Endothelial cell (in vitro differentiated cells): ENCODE data around the gene TUSC2. TPM values are rescaled to one million over a fixed set of nuclear protein-coding genes. Genes with fewer than 3 reads are reported as not detected.
A peak's percentile ranks its signal among the peaks of the same experiment; 100 is the strongest.

Experiments
- DNase-seq: peaks from one replicate; pipeline ENCODE4 v3.0.0; 2021; ENCODE audit warnings: low spot score
- H3K27ac Mint-ChIP-seq: one replicate; pipeline ENCODE4 v1.8.0; 2021; ENCODE audit warnings: mixed read lengths, inconsistent platforms; ENCODE audit not compliant: unreplicated experiment
- H3K27me3 Mint-ChIP-seq: one replicate; pipeline ENCODE4 v1.8.0; 2021; ENCODE audit warnings: mild to moderate bottlenecking, moderate library complexity, mixed read lengths, inconsistent platforms; ENCODE audit not compliant: unreplicated experiment
- H3K36me3 Mint-ChIP-seq: one replicate; pipeline ENCODE4 v1.8.0; 2021; ENCODE audit warnings: mild to moderate bottlenecking, low read depth, mixed read lengths, inconsistent platforms; ENCODE audit not compliant: unreplicated experiment
- H3K4me1 Mint-ChIP-seq: one replicate; pipeline ENCODE4 v1.8.0; 2021; ENCODE audit warnings: mild to moderate bottlenecking, mixed read lengths, inconsistent platforms; ENCODE audit not compliant: unreplicated experiment
- H3K4me3 Mint-ChIP-seq: one replicate; pipeline ENCODE4 v1.8.0; 2021; ENCODE audit warnings: mild to moderate bottlenecking, mixed read lengths, inconsistent platforms; ENCODE audit not compliant: unreplicated experiment
- H3K9me3 Mint-ChIP-seq: one replicate; pipeline ENCODE4 v1.8.0; 2021; ENCODE audit warnings: mixed read lengths, inconsistent platforms; ENCODE audit not compliant: unreplicated experiment
- long read RNA-seq: library from polyadenylated mRNA; unstranded; transcript quantifications from one replicate; pipeline ENCODE4 v2.0.0, GENCODE V29; 2020; ENCODE audit not compliant: unreplicated experiment
- total RNA-seq: library from RNA; stranded (reverse); fragmentation: NEBNext Ultra II Directional; extraction: Animal tissue kit (Norgen Biotek cat#: 25700); gene quantifications from one replicate; pipeline ENCODE4 v1.2.1, GENCODE V29; 2021; ENCODE audit not compliant: unreplicated experiment
- TF ChIP-seq, protein P1 (sequence below): fragments of 200-600 bp; sonication (generic); IDR thresholded peaks from one replicate; pipeline ENCODE4 v1.5.0; 2021; ENCODE audit warnings: antibody characterized with exemption; ENCODE audit not compliant: unreplicated experiment

The TUSC2 gene
- total RNA-seq: 36.4 TPM
- long read RNA-seq, transcript TUSC2-201 (3 exons, 1,691 nt): major isoform, 36 of 38 reads
- long read RNA-seq, partial matches to known transcripts: 0 of 38 reads
- long read RNA-seq, other reads (novel, unspliced or antisense): 1 of 38 reads

DNA sequence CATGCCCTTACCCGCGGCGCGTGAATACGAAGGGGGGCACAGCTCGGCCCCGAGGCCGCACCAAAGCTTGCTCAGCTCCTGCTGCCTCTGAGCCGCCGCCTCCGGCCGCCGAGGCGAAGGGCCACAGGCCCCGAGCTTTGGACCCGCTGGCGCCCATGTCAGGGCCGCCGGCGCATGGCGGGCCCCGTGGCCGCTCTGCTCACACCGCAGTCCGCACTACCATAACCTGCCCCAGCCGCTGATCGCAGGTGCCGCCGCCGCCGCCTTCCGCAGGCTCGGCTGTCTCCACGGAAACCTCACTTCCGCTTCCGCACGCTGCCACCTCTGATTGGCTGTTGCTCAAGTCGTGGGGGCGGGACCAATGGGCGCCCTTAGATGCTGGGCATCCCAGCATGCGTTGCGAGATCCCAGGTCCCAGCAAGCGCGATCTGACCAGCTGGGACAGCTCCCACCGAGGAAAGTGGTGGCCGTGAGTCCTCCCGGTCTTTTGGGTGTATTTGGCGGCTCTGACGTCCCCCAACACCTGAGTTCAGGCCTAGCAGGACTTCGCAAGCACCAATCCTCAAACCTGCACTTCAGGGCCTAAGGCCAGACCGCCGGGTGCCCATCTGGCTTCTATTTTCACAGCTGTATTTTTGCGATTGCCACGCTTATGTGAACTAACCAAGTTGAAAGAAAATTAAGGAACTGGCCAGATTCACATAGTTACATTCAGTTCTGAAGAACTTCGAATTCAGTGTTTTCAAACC lies at the start of gene TUSC2:
Gene TUSC2 (minus strand): TSS at position 281 of the 749 bp plus-strand sequence. CDS start 124 bp downstream, at position 157.
- H3K4me1 Mint-ChIP-seq: peaks cover 29% of the 10 kb centered on the region
- peak within 1 kb of the TSS; percentile 92 for H3K4me3 Mint-ChIP-seq
- TF ChIP-seq, protein P1, sequence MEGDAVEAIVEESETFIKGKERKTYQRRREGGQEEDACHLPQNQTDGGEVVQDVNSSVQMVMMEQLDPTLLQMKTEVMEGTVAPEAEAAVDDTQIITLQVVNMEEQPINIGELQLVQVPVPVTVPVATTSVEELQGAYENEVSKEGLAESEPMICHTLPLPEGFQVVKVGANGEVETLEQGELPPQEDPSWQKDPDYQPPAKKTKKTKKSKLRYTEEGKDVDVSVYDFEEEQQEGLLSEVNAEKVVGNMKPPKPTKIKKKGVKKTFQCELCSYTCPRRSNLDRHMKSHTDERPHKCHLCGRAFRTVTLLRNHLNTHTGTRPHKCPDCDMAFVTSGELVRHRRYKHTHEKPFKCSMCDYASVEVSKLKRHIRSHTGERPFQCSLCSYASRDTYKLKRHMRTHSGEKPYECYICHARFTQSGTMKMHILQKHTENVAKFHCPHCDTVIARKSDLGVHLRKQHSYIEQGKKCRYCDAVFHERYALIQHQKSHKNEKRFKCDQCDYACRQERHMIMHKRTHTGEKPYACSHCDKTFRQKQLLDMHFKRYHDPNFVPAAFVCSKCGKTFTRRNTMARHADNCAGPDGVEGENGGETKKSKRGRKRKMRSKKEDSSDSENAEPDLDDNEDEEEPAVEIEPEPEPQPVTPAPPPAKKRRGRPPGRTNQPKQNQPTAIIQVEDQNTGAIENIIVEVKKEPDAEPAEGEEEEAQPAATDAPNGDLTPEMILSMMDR: no peak
- peak within 1 kb of the TSS; percentile 74 for H3K27ac Mint-ChIP-seq
- peaks cover 19% of the 10 kb centered on the region for H3K36me3 Mint-ChIP-seq
- H3K27me3 Mint-ChIP-seq: peaks cover 4% of the 10 kb centered on the region
- H3K9me3 Mint-ChIP-seq: no peaks in the 10 kb centered on the region
- peak; percentile 93 for DNase-seq

DNA sequence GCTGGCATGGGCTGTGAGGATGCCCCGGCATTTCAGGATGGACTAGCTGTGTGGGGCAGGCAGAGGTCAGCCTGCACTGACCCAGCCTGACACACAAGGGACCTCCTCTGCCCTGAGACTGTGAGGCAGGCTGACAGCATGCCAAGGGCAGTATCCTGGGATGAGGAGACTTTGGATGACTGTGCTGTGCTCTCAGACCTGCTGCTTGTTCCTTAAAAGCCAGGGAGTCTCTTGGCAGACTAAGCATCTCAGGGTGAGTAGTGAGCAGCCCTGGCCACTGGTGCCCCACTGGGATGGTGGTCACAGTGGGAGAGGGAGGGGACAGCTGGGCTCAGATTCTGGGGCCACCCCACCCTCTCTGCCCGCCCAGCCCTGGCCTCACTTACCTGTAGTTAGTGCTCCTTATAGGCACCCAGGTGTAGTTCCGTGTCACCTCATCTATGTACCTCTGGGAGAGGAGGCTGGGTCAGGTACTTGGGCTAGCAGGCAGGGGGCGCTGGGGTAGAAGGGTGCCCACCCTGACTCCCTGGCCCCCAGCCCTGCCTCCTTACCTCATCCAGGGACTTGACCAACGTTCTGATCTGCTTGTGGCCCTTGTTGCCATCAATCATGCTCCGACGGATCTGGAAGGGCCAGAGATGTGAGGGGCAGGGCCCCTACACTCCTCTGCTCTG lies 47.4 kb upstream of the TUSC2 start:
- Mint-ChIP-seq H3K27ac (no peak overlapping the region), H3K4me1 (peaks cover 10% of the 10 kb centered on the region), H3K27me3 (peaks cover 17% of the 10 kb centered on the region), H3K9me3 (no peaks in the 10 kb centered on the region), H3K36me3 (no peaks in the 10 kb centered on the region), H3K4me3 (no peak overlapping the region)
- TF ChIP-seq, protein P1: no peak
- no peak for DNase-seq

DNA sequence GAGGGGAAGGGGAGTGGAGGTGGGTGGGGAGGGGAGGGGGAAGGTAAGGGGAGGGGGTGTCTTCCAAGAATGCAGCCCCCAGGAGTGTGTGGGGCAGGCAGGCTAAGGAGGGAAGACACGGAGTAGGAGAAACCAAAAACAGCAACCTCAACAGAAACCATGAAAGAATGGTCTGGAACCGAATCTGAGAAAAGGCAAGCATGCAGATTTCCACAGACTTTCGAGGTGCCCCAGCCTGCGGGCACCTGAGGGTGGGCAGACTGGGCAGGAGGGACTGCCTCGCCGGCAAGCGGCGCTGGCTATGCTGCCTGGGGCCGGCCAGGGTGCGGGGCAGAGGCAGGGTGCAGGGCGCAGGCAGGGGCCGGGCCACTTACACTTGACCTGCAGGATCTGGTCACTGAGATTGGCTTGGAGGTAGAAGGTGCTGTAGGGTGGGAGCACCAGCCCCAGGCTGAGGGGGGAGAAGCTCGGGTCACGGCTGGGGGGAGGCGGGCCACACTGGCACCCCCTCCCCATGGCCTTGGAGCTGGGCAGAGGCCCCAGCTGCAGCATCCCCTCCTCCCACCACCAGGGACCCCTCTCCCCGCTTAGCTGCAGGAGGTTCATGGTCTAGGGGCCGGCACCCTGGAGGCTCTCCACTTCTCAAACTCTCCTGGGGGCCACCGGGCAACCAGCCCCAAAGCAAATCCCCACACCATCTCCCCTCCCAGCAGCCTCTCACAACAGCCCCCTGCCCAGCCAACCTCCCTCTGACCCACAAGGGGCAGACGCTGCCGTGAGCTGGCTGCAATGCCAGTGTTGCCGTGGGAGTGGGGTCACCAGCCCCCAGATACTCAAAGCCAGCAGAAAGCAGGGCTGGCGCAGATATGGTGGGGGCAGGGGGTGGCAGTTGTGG lies 46.6 kb upstream of the TUSC2 start:
- H3K27ac Mint-ChIP-seq: no peak overlapping the region
- peaks cover 10% of the 10 kb centered on the region for H3K4me1 Mint-ChIP-seq
- H3K27me3 Mint-ChIP-seq: peaks cover 17% of the 10 kb centered on the region
- H3K36me3 Mint-ChIP-seq: no peaks in the 10 kb centered on the region
- TF ChIP-seq, protein P1: no peak
- no peak overlapping the region for H3K4me3 Mint-ChIP-seq
- no peak for DNase-seq
- no peaks in the 10 kb centered on the region for H3K9me3 Mint-ChIP-seq

DNA sequence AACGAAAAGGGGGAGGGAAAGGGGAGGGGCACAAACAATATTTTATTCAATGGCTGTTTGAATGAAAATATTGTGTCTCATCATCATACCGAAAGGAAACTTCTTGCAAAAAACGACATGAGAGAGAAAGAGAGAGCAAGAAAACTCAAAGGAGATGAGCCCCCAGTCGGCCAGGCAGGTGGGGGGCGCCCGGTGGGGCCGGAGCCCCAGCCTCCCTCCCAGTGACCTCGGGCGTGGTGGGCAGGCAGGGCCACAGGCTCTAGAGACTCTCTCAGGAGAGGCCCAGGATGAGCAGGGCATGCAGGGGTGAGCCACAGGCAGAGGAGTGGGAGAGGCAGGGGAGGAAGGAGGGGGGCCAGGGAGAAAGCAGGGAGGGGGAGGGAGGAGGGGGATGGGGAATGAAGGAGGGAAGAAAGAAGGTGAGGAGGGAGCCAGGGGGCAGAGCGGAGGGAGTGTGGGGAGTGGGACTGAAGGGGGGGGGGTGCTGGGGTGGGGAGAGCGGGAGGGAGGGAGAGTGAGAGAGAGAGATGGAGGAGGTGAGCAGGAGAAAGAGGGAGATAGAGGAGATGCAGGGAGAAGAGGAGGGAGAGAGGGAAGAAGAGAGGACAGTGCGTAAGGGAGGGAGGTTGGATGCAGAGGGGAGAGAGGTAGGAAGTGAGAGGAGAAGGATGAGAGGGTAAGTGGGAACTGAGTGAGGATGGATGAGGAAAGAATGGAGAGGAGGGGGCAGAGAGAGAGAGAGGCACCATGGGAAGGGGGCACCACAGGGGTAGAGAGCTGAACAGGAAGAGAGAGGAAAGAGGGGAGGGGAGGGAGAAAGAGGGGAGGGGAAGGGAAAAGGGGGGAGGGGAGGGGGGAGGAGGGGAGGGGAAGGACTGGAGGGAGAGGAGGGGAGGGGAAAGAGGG lies 45.4 kb upstream of the TUSC2 start:
- H3K4me3 Mint-ChIP-seq: no peak overlapping the region
- peaks cover 14% of the 10 kb centered on the region for H3K27me3 Mint-ChIP-seq
- peaks cover 10% of the 10 kb centered on the region for H3K4me1 Mint-ChIP-seq
- TF ChIP-seq, protein P1: no peak
- H3K9me3 Mint-ChIP-seq: no peaks in the 10 kb centered on the region
- H3K36me3 Mint-ChIP-seq: peaks cover 3% of the 10 kb centered on the region
- DNase-seq: no peak
- H3K27ac Mint-ChIP-seq: peak overlapping the region; percentile 16
